K562 (cell line): Measurements from ENCODE around the gene KCTD18. TPM values are rescaled to one million over a fixed set of nuclear protein-coding genes. Genes with fewer than 3 reads are reported as not detected.

Source experiments
- BDP1 ChIP-seq: IDR thresholded peaks from 3 replicates; pipeline ENCODE4 v1.6.1; 2011; ENCODE audit not compliant: insufficient read length, insufficient read depth
- CHD4 ChIP-seq: fragments of 200-600 bp; sonication (generic); IDR thresholded peaks from 3 replicates; pipeline ENCODE4 v1.6.1; 2012; ENCODE audit warnings: low read depth, mild to moderate bottlenecking, mixed read lengths, low read length, inconsistent platforms; ENCODE audit not compliant: insufficient read depth, insufficient replicate concordance, poor library complexity, severe bottlenecking
- CTCF ChIP-seq, 3 experiments: IDR thresholded peaks in 2 of 3; conservative IDR thresholded peaks in 1 of 3; 2 replicates each; pipeline ENCODE4 v1.5.1; 2011 to 2012; ENCODE audit warnings: low read length in 3 of 3, mild to moderate bottlenecking in 3 of 3, control low read depth in 2 of 3, improper control_type of control experiment in 1 of 3, inconsistent platforms in 1 of 3, low read depth in 1 of 3, mixed read lengths in 1 of 3, moderate library complexity in 1 of 3; ENCODE audit not compliant: insufficient read depth in 2 of 3
- E4F1 ChIP-seq: fragments of 250-450 bp; sonication (Bioruptor Pico); IDR thresholded peaks from 2 replicates; pipeline ENCODE4 v1.5.0; 2021; ENCODE audit warnings: mild to moderate bottlenecking, borderline replicate concordance
- FOXJ3 ChIP-seq: sonication (generic); formaldehyde crosslinking; IDR thresholded peaks from 2 replicates; pipeline ENCODE4 v1.4.0; 2020; ENCODE audit warnings: mild to moderate bottlenecking, missing genetic modification reagents
- PURB ChIP-seq: sonication (generic); formaldehyde crosslinking; IDR thresholded peaks from 2 replicates; pipeline ENCODE4 v1.9.0; 2021; ENCODE audit warnings: low read depth, mild to moderate bottlenecking, missing genetic modification reagents
- SFPQ ChIP-seq: fragments of 200-400 bp; formaldehyde crosslinking; IDR thresholded peaks from 2 replicates; pipeline ENCODE4 v1.6.1; 2017; ENCODE audit warnings: mild to moderate bottlenecking, low read depth, low read length, moderate library complexity
- SMARCB1 ChIP-seq: IDR thresholded peaks from 2 replicates; pipeline ENCODE4 v1.6.1; 2011; ENCODE audit warnings: improper control_type of control experiment, low read depth; ENCODE audit not compliant: insufficient read length
- SMARCC2 ChIP-seq: fragments of 450-650 bp; IDR thresholded peaks from 2 replicates; pipeline ENCODE4 v1.6.1; 2017; ENCODE audit warnings: antibody characterized with exemption, moderate library complexity, mild to moderate bottlenecking, low read depth
- ZC3H8 ChIP-seq: fragments of 450-650 bp; IDR thresholded peaks from 2 replicates; pipeline ENCODE4 v1.6.1; 2017
- ZNF282 ChIP-seq: sonication (generic); formaldehyde crosslinking; IDR thresholded peaks from 2 replicates; pipeline ENCODE4 v1.8.1; 2023; ENCODE audit warnings: missing genetic modification reagents
- ZNF609 ChIP-seq: sonication (generic); formaldehyde crosslinking; IDR thresholded peaks from 2 replicates; pipeline ENCODE4 v1.8.1; 2023; ENCODE audit warnings: missing genetic modification reagents, mild to moderate bottlenecking, borderline replicate concordance
- polyA plus RNA-seq, 8 experiments: library from polyadenylated mRNA; depleted of rRNA in 4 of 8; stranded (reverse) in 5 of 8; unstranded in 3 of 8; fragments of >200 nt; fragmentation: Nextera tagmentation in 2 of 8; fragmentation: Illumina TruSeq in 1 of 8; extraction: Ambion mirVana in 2 of 8; extraction: Trizol in 1 of 8; gene quantifications; 2 replicates each; pipeline versions ENCODE4 v1.2.1 to v1.2.3, GENCODE V29; 2011 to 2014; ENCODE audit warnings: inconsistent platforms in 1 of 8, missing spikeins in 1 of 8
- total RNA-seq, 7 experiments: library from RNA; depleted of rRNA in 6 of 7; stranded (reverse); fragments of >200 nt in 6 of 7; fragmentation: Illumina TruSeq in 2 of 7; extraction: Trizol in 2 of 7; gene quantifications; 2 replicates each; pipeline versions ENCODE4 v1.2.1 to v1.2.3, GENCODE V29; 2011 to 2021; ENCODE audit warnings: low replicate concordance in 1 of 7

Gene KCTD18
- total and polyA plus RNA-seq, 9 of the 15 experiments (the other 6 are each of a cell fraction or from before 2014, with no cell fraction given): 0.39 to 5.4 (median 3.8) TPM

- TF ChIP-seq SMARCB1 (no peak), FOXJ3 (CRISPR knock-in tag) (no peak), ZNF282 (no peak), CHD4 (no peak), SFPQ (no peak), PURB (CRISPR knock-in tag) (no peak), ZNF609 (no peak), ZC3H8 (no peak), SMARCC2 (no peak), BDP1 (no peak), CTCF (IDR thresholded peaks at IDR 0.05 in 2 of 3, conservative IDR thresholded peaks at IDR 0.05 in 1 of 3; ENCODE audit: insufficient read depth in 2 of 3, low read depth in 1 of 3, low read length in 3 of 3) (peak in 2 of 3 experiments; percentile 15 to 16; a peak in 1 of 6 replicates), E4F1 (CRISPR knock-in tag) (no peak)
Observed at GRCh38 chr2:200525882-200526651, 16.2 kb upstream of the KCTD18 start, which contains the start of gene SGO2 (continued).
